Neural cell (in vitro differentiated cells): Measurements from ENCODE around the gene PPFIA1. TPM values are rescaled to one million over a fixed set of nuclear protein-coding genes. Genes with fewer than 3 reads are reported as not detected.
"Not testable (repeated sequence)": the region's sequence is repeated elsewhere in the genome, so short reads cannot be mapped to it uniquely, and the experiment has no call there.

Experiments used
- H2AFZ ChIP-seq: fragments of 200-600, 300-800 bp; sonication (generic), shearing (Covaris generic); 2 replicates; pipeline ENCODE4 v1.6.0; 2014; ENCODE audit warnings: low read depth, mild to moderate bottlenecking, antibody characterized with exemption, low read length, moderate library complexity
- H3F3A ChIP-seq: fragments of 200-600 bp; shearing (Covaris generic); 2 replicates; pipeline ENCODE4 v1.6.1; 2016; ENCODE audit warnings: mild to moderate bottlenecking, moderate library complexity, mixed read lengths, antibody characterized with exemption, low read length; ENCODE audit not compliant: insufficient read depth, poor library complexity, severe bottlenecking
- H3K27ac ChIP-seq: fragments of 200-600, 300-800 bp; sonication (generic), shearing (Covaris generic); 2 replicates; pipeline ENCODE4 v1.5.1; 2014; ENCODE audit warnings: mild to moderate bottlenecking, low read length, moderate library complexity
- H3K27me3 ChIP-seq: fragments of 300-800, 200-600 bp; sonication (generic), shearing (Covaris generic); 2 replicates; pipeline ENCODE4 v1.6.0; 2014; ENCODE audit warnings: mild to moderate bottlenecking, low read depth, low read length, moderate library complexity; ENCODE audit not compliant: insufficient read depth
- H3K36me3 ChIP-seq: fragments of 300-800, 200-600 bp; sonication (generic), shearing (Covaris generic); 2 replicates; pipeline ENCODE4 v1.5.1; 2014; ENCODE audit warnings: mild to moderate bottlenecking, antibody characterized with exemption, low read length, moderate library complexity; ENCODE audit not compliant: insufficient read depth
- H3K4me2 ChIP-seq: fragments of 300-800, 200-600 bp; sonication (generic), shearing (Covaris generic); 2 replicates; pipeline ENCODE4 v1.6.0; 2014; ENCODE audit warnings: mild to moderate bottlenecking, low read length
- H3K4me3 ChIP-seq: fragments of 300-800, 200-600 bp; sonication (generic), shearing (Covaris generic); 2 replicates; pipeline ENCODE4 v1.5.1; 2014; ENCODE audit warnings: mild to moderate bottlenecking, low read length, moderate library complexity
- H3K79me2 ChIP-seq: fragments of 200-600 bp; shearing (Covaris generic); replicated peaks from 2 replicates; pipeline ENCODE4 v1.6.0; 2014; ENCODE audit warnings: mild to moderate bottlenecking, low read length, moderate library complexity; ENCODE audit not compliant: insufficient read depth
- H3K9ac ChIP-seq: fragments of 300-800, 200-600 bp; sonication (generic), shearing (Covaris generic); 2 replicates; pipeline ENCODE4 v1.6.1; 2016; ENCODE audit warnings: mild to moderate bottlenecking, low read length, mixed read lengths
- H3K9me2 ChIP-seq: fragments of 200-600 bp; shearing (Covaris generic); 2 replicates; pipeline ENCODE4 v1.6.1; 2016; ENCODE audit warnings: mild to moderate bottlenecking, low read length, mixed read lengths; ENCODE audit not compliant: insufficient read depth
- H3K9me3 ChIP-seq: fragments of 200-600, 300-800 bp; sonication (generic), shearing (Covaris generic); 2 replicates; pipeline ENCODE4 v1.6.1; 2016; ENCODE audit warnings: mild to moderate bottlenecking, mixed run types, low read length, moderate library complexity, mixed read lengths
- H4K20me1 ChIP-seq: fragments of 200-600 bp; shearing (Covaris generic); 2 replicates; pipeline ENCODE4 v1.6.1; 2016; ENCODE audit warnings: mild to moderate bottlenecking, mixed run types; ENCODE audit not compliant: insufficient read depth
- EP300 ChIP-seq: fragments of 450-650 bp; conservative IDR thresholded peaks from 2 replicates; pipeline ENCODE4 v1.6.1; 2014; ENCODE audit warnings: antibody characterized with exemption, mild to moderate bottlenecking, moderate library complexity; ENCODE audit not compliant: poor library complexity, severe bottlenecking
- EZH2 ChIP-seq: fragments of 200-600, 300-800 bp; shearing (Covaris generic), sonication (generic); IDR thresholded peaks from 2 replicates; pipeline ENCODE4 v1.6.1; 2014; ENCODE audit warnings: antibody characterized with exemption, low read length, borderline replicate concordance, mild to moderate bottlenecking; ENCODE audit not compliant: insufficient read depth, poor library complexity, severe bottlenecking
- MXI1 ChIP-seq: fragments of 450-650 bp; conservative IDR thresholded peaks from 2 replicates; pipeline ENCODE4 v1.6.1; 2014; ENCODE audit warnings: antibody characterized with exemption, mild to moderate bottlenecking; ENCODE audit not compliant: poor library complexity, severe bottlenecking
- POLR2AphosphoS5 ChIP-seq: IDR thresholded peaks from 2 replicates; pipeline ENCODE4 v1.6.1; 2012
- RAD21 ChIP-seq: fragments of 450-650 bp; conservative IDR thresholded peaks from 2 replicates; pipeline ENCODE4 v1.6.1; 2014; ENCODE audit warnings: antibody characterized with exemption, mild to moderate bottlenecking, moderate library complexity
- SMC3 ChIP-seq: fragments of 450-650 bp; conservative IDR thresholded peaks from 2 replicates; pipeline ENCODE4 v1.6.1; 2014; ENCODE audit warnings: antibody characterized with exemption, mild to moderate bottlenecking, moderate library complexity; ENCODE audit not compliant: poor library complexity
- TAF1 ChIP-seq: IDR thresholded peaks from 2 replicates; pipeline ENCODE4 v1.6.1; 2012; ENCODE audit warnings: low read depth
- polyA plus RNA-seq: library from polyadenylated mRNA; depleted of rRNA; stranded (reverse); fragments of >200 nt; gene quantifications from 2 replicates; pipeline ENCODE4 v1.2.3, GENCODE V29; 2014
- TF ChIP-seq, protein P1 (sequence below): IDR thresholded peaks from 2 replicates; pipeline ENCODE4 v1.6.1; 2012; ENCODE audit warnings: borderline replicate concordance
- TF ChIP-seq, protein P2 (sequence below): fragments of 450-650 bp; IDR thresholded peaks from 2 replicates; pipeline ENCODE4 v1.5.1; 2014; ENCODE audit warnings: antibody characterized with exemption, mild to moderate bottlenecking, moderate library complexity; ENCODE audit not compliant: poor library complexity, severe bottlenecking

PPFIA1 gene
- polyA plus RNA-seq, 1 donor from 2014 or later = 48.9 TPM

DNA sequence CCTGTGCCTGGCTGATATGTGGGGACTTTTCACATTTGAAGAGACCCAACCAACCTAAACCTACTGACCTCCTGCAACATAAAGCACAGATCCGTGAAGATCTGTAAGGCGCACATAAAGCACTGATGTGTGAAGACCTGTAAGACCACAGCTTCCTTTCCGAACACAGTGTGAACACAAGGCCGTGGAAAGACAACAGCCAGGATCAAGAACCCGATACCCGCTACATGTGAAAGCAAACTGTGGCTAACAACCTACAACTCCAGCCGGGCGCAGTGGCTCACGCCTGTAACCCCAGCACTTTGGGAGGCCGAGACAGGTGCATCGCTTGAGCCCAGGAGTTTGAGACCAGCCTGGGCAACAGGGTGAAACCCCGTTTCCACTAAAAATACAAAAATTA is 17.6 kb upstream of the PPFIA1 start:
- Histone ChIP-seq H3K9me3 (no peaks in the 10 kb centered on the region), H3K36me3 (no peaks in the 10 kb centered on the region), H3K4me2 (no peak overlapping the region), H4K20me1 (no peaks in the 10 kb centered on the region), H3F3A (no peaks in the 10 kb centered on the region), H3K27ac (no peak overlapping the region), H3K9ac (no peak overlapping the region), H3K27me3 (no peaks in the 10 kb centered on the region), H3K79me2 (no peaks in the 10 kb centered on the region), H3K4me3 (no peak overlapping the region), H3K9me2 (no peaks in the 10 kb centered on the region), H2AFZ (no peak overlapping the region)
- TF ChIP-seq POLR2AphosphoS5 (no peak), EZH2 (no peak)

DNA sequence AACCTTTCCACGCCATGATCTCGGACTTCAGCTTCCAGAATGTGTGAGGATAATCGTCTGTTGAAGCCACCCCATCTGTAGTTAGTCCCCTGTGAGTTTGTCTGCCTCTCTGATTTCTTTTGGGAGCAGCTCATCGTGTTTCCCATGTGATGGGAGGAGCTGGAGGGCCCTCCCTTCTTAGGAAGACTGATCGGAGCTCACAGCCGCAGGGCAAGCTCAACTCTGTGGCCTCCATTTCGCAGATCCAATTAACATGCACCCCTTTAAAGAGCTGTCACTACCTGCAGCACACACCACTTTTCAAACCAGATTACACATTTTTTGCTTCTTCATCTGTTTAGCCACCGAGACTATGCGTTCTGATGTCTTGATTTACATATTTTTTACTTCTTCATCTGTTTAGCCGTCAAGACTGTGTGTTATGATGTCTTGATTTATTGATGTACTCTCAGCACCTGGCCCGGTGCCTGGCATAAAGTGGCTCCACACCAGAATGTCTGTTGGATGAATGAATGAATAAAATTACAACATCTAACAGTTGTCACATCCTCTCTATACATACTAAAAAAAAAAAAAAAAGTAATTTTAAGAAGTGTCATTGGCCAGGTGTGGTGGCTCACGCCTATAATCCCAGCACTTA is 14.9 kb upstream of the PPFIA1 start:
- H3K9me2 ChIP-seq = no peaks in the 10 kb centered on the region
- no peak overlapping the region for H3K4me2 ChIP-seq
- no peaks in the 10 kb centered on the region for H3K79me2 ChIP-seq
- no peak overlapping the region for H3K27ac ChIP-seq
- no peaks in the 10 kb centered on the region for H3F3A ChIP-seq
- no peaks in the 10 kb centered on the region for H4K20me1 ChIP-seq
- TF ChIP-seq, protein P1, sequence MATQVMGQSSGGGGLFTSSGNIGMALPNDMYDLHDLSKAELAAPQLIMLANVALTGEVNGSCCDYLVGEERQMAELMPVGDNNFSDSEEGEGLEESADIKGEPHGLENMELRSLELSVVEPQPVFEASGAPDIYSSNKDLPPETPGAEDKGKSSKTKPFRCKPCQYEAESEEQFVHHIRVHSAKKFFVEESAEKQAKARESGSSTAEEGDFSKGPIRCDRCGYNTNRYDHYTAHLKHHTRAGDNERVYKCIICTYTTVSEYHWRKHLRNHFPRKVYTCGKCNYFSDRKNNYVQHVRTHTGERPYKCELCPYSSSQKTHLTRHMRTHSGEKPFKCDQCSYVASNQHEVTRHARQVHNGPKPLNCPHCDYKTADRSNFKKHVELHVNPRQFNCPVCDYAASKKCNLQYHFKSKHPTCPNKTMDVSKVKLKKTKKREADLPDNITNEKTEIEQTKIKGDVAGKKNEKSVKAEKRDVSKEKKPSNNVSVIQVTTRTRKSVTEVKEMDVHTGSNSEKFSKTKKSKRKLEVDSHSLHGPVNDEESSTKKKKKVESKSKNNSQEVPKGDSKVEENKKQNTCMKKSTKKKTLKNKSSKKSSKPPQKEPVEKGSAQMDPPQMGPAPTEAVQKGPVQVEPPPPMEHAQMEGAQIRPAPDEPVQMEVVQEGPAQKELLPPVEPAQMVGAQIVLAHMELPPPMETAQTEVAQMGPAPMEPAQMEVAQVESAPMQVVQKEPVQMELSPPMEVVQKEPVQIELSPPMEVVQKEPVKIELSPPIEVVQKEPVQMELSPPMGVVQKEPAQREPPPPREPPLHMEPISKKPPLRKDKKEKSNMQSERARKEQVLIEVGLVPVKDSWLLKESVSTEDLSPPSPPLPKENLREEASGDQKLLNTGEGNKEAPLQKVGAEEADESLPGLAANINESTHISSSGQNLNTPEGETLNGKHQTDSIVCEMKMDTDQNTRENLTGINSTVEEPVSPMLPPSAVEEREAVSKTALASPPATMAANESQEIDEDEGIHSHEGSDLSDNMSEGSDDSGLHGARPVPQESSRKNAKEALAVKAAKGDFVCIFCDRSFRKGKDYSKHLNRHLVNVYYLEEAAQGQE = no peak
- TF ChIP-seq, protein P2, sequence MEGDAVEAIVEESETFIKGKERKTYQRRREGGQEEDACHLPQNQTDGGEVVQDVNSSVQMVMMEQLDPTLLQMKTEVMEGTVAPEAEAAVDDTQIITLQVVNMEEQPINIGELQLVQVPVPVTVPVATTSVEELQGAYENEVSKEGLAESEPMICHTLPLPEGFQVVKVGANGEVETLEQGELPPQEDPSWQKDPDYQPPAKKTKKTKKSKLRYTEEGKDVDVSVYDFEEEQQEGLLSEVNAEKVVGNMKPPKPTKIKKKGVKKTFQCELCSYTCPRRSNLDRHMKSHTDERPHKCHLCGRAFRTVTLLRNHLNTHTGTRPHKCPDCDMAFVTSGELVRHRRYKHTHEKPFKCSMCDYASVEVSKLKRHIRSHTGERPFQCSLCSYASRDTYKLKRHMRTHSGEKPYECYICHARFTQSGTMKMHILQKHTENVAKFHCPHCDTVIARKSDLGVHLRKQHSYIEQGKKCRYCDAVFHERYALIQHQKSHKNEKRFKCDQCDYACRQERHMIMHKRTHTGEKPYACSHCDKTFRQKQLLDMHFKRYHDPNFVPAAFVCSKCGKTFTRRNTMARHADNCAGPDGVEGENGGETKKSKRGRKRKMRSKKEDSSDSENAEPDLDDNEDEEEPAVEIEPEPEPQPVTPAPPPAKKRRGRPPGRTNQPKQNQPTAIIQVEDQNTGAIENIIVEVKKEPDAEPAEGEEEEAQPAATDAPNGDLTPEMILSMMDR = no peak
- TF ChIP-seq POLR2AphosphoS5 (no peak), EP300 (no peak), TAF1 (no peak), EZH2 (no peak), RAD21 (no peak), MXI1 (no peak), SMC3 (no peak)
- H3K4me3 ChIP-seq = no peak overlapping the region
- H3K36me3 ChIP-seq = no peaks in the 10 kb centered on the region
- no peak overlapping the region for H3K9ac ChIP-seq
- H2AFZ ChIP-seq = no peak overlapping the region
- H3K27me3 ChIP-seq = no peaks in the 10 kb centered on the region
- no peaks in the 10 kb centered on the region for H3K9me3 ChIP-seq

DNA sequence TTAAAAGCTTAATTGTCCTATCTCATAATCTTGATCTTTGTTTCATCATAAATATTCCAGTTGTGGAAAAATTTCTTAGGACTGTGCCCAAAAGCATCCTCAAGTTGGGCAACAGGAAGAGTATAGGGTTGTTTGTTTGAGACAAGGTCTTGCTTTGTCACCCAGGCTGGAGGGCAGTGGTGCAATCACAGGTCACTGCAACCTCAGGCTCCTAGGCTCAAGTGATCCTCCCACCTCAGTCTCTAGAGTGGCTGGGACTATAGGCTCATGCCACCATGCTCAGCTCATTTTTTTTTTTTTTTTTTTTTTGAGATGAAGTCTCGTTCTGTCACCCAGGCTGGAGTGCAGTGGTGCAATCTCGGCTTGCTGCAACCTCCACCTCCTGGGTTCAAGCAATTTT is 11.4 kb upstream of the PPFIA1 start:
- H3K9me2 ChIP-seq, H4K20me1 ChIP-seq, H3K27me3 ChIP-seq, H3K4me3 ChIP-seq, H3K9me3 ChIP-seq, H3K27ac ChIP-seq, H3F3A ChIP-seq, H3K9ac ChIP-seq, H3K36me3 ChIP-seq, H2AFZ ChIP-seq, H3K79me2 ChIP-seq, H3K4me2 ChIP-seq: not testable (repeated sequence)
